Measurements from ENCODE around the gene CR1L. TPM values are rescaled to one million over a fixed set of nuclear protein-coding genes. Genes with fewer than 3 reads are reported as not detected.
"Not testable (repeated sequence)": the region's sequence is repeated elsewhere in the genome, so short reads cannot be mapped to it uniquely, and the experiment has no call there.

The CR1L gene
- total RNA-seq, 1 experiment from 2014 or later: not detected

- no TSS peak for BruUV-seq (replicated peaks)
- no peak for DNase-seq (ENCODE audit: low spot score)
- Histone ChIP-seq H3K9me3 (ENCODE audit: low read depth, low read length, poor library complexity, severe bottlenecking) (no peaks in the 10 kb centered on the region), H3K36me3 (ENCODE audit: insufficient read depth, low read length, poor library complexity, severe bottlenecking) (no peaks in the 10 kb centered on the region), H3K4me3 (ENCODE audit: low read depth, low read length, poor library complexity, severe bottlenecking) (no peak overlapping the region), H3K4me1 (ENCODE audit: insufficient read depth, low read length, poor library complexity, severe bottlenecking) (no peaks in the 10 kb centered on the region), H3K27me3 (replicated peaks; ENCODE audit: insufficient read depth, low read depth, low read length, poor library complexity) (peaks cover 35% of the 10 kb centered on the region), H3K27ac (ENCODE audit: low read depth, low read length, poor library complexity, severe bottlenecking) (no peak overlapping the region)
- ChIA-PET POLR2A (ENCODE audit: low non-redundant PET) (no interaction called here), CTCF (no interaction called here)
- intact Hi-C loops (cut with micrococcal nuclease; ENCODE audit: unreplicated experiment): no loop called here
- TF ChIP-seq CTCF (conservative IDR thresholded peaks at IDR 0.05; ENCODE audit: low read depth, low read length): no peak
- TF ChIP-seq EZH2 (IDR thresholded peaks at IDR 0.05; ENCODE audit: borderline replicate concordance, low read depth, low read length, poor library complexity, severe bottlenecking): no peak
These were observed 13.5 kb downstream of the CR1L start for GRCh38 chr1:207658408-207658807.

DNA sequence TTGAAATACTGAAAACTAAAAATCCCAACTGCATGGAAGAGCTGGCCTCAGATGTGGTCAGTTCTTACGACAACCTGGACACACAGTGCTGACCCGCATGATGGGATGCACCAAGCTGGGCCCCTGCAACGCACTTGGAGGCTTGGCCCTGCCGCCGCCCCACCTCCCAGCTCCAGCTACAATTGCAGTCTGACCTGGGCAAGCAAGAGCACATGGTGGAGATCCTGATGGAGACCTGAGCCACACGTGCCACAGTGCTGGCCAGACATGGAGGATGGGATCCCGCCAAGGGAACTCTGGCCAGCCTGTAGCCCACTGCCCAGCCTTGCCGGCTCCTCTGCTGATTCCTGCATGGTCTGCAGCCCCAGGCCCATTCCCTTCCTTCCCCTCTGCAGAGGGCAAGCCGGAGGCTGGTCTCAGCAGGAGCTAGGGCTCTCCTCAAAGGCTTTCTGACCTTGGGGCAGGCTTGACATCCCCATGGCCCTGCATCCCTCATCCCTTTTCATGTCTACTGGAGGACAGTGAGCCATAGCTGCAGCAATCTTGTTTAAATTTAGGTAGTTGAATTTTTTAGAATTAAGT lies 14.1 kb downstream of the CR1L start:
- ChIA-PET POLR2A (ENCODE audit: low non-redundant PET) (no interaction called here), CTCF (no interaction called here)
- Histone ChIP-seq H3K27ac (ENCODE audit: low read depth, low read length, poor library complexity, severe bottlenecking) (no peak overlapping the region), H3K27me3 (replicated peaks; ENCODE audit: insufficient read depth, low read depth, low read length, poor library complexity) (peaks cover 32% of the 10 kb centered on the region), H3K9me3 (ENCODE audit: low read depth, low read length, poor library complexity, severe bottlenecking) (no peaks in the 10 kb centered on the region), H3K4me3 (ENCODE audit: low read depth, low read length, poor library complexity, severe bottlenecking) (no peak overlapping the region), H3K36me3 (ENCODE audit: insufficient read depth, low read length, poor library complexity, severe bottlenecking) (no peaks in the 10 kb centered on the region), H3K4me1 (ENCODE audit: insufficient read depth, low read length, poor library complexity, severe bottlenecking) (no peaks in the 10 kb centered on the region)
- no peak for DNase-seq (ENCODE audit: low spot score)
- intact Hi-C loops (cut with micrococcal nuclease; ENCODE audit: unreplicated experiment): no loop called here
- BruUV-seq (replicated peaks): no TSS peak
- TF ChIP-seq EZH2 (IDR thresholded peaks at IDR 0.05; ENCODE audit: borderline replicate concordance, low read depth, low read length, poor library complexity, severe bottlenecking) (no peak), CTCF (conservative IDR thresholded peaks at IDR 0.05; ENCODE audit: low read depth, low read length) (no peak)

DNA sequence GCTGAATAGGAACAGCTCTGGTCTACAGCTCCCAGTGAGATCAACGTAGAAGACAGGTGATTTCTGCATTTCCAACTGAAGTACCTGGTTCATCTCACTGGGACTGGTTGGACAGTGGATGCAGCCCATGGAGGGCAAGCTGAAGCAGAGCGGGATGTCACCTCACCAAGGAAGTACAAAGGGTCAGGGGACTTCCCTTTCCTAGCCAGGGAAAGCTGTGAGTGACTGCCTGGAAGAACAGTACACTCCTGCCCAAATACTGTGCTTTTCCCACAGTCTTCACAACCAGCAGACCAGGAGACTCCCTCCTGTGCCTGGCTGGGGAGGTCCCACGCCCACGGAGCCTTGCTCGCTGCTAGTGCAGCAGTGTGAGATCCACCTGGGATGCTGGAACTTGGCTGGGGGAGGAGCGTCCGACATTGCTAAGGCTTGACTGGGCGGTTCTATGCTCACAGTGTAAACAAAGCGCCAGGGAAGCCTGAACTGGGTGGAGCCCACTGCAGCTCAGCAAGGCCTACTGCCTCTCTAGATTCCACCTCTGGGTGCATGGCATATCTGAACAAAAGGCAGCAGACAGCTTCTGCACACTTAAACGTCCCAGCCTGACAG lies 14.7 kb downstream of the CR1L start:
- Histone ChIP-seq H3K4me1 (ENCODE audit: insufficient read depth, low read length, poor library complexity, severe bottlenecking) (no peaks in the 10 kb centered on the region), H3K27me3 (replicated peaks; ENCODE audit: insufficient read depth, low read depth, low read length, poor library complexity) (peaks cover 32% of the 10 kb centered on the region), H3K36me3 (ENCODE audit: insufficient read depth, low read length, poor library complexity, severe bottlenecking) (no peaks in the 10 kb centered on the region), H3K27ac (ENCODE audit: low read depth, low read length, poor library complexity, severe bottlenecking) (no peak overlapping the region), H3K9me3 (ENCODE audit: low read depth, low read length, poor library complexity, severe bottlenecking) (no peaks in the 10 kb centered on the region), H3K4me3 (ENCODE audit: low read depth, low read length, poor library complexity, severe bottlenecking) (no peak overlapping the region)
- POLR2A ChIA-PET (ENCODE audit: low non-redundant PET): no interaction called here
- no peak for DNase-seq (ENCODE audit: low spot score)
- intact Hi-C loops (cut with micrococcal nuclease; ENCODE audit: unreplicated experiment): no loop called here
- CTCF ChIA-PET: no interaction called here
- TF ChIP-seq CTCF (conservative IDR thresholded peaks at IDR 0.05; ENCODE audit: low read depth, low read length): no peak
- no peak for TF ChIP-seq EZH2 (IDR thresholded peaks at IDR 0.05; ENCODE audit: borderline replicate concordance, low read depth, low read length, poor library complexity, severe bottlenecking)
- BruUV-seq (replicated peaks): no TSS peak

GRCh38 chr1:207661420-207661819 lies 16.5 kb downstream of the CR1L start:
- POLR2A ChIA-PET (ENCODE audit: low non-redundant PET); BruUV-seq (replicated peaks); H3K36me3 ChIP-seq (ENCODE audit: insufficient read depth, low read length, poor library complexity, severe bottlenecking); H3K9me3 ChIP-seq (ENCODE audit: low read depth, low read length, poor library complexity, severe bottlenecking); H3K4me3 ChIP-seq (ENCODE audit: low read depth, low read length, poor library complexity, severe bottlenecking); intact Hi-C loops (cut with micrococcal nuclease; ENCODE audit: unreplicated experiment); DNase-seq (ENCODE audit: low spot score); CTCF ChIA-PET; H3K4me1 ChIP-seq (ENCODE audit: insufficient read depth, low read length, poor library complexity, severe bottlenecking); H3K27ac ChIP-seq (ENCODE audit: low read depth, low read length, poor library complexity, severe bottlenecking): not testable (repeated sequence)
- H3K27me3 ChIP-seq (replicated peaks; ENCODE audit: insufficient read depth, low read depth, low read length, poor library complexity): peaks cover 36% of the 10 kb centered on the region

All from A673 (cell line).